SK-N-SH (cell line): ENCODE results near the gene TAF1D.

Experiments
- EP300 ChIP-seq, 2 experiments: IDR thresholded peaks; 2 replicates each; pipeline versions ENCODE4 v1.4.0 to v1.6.1; 2012; ENCODE audit warnings: borderline replicate concordance in 1 of 2, low read depth in 1 of 2, low read length in 1 of 2
- GABPA ChIP-seq: IDR thresholded peaks from 2 replicates; pipeline ENCODE4 v1.4.0; 2012; ENCODE audit warnings: low read depth, mild to moderate bottlenecking
- JUND ChIP-seq: IDR thresholded peaks from 2 replicates; pipeline ENCODE4 v1.4.0; 2012
- MXI1 ChIP-seq: IDR thresholded peaks from 2 replicates; pipeline ENCODE4 v1.6.1; 2012; ENCODE audit warnings: mild to moderate bottlenecking, low read depth, low read length, improper control_type of control experiment
- NRF1 ChIP-seq: IDR thresholded peaks from 2 replicates; pipeline ENCODE4 v1.6.1; 2012; ENCODE audit warnings: low read depth, mild to moderate bottlenecking, low read length
- RFX5 ChIP-seq: IDR thresholded peaks from 2 replicates; pipeline ENCODE4 v1.6.1; 2012; ENCODE audit warnings: mild to moderate bottlenecking, improper control_type of control experiment, low read length
- TCF12 ChIP-seq: IDR thresholded peaks from 2 replicates; pipeline ENCODE4 v1.4.0; 2012
- TEAD4 ChIP-seq: IDR thresholded peaks from 2 replicates; pipeline ENCODE4 v1.4.0; 2012; ENCODE audit warnings: mild to moderate bottlenecking, borderline replicate concordance; ENCODE audit not compliant: insufficient read depth
- TF ChIP-seq, protein P1 (sequence below): fragments of 200-600 bp; sonication (generic); IDR thresholded peaks from 2 replicates; pipeline ENCODE4 v1.6.1; 2017; ENCODE audit warnings: antibody characterized with exemption, mild to moderate bottlenecking, moderate library complexity
- TF ChIP-seq, protein P2 (sequence below): IDR thresholded peaks from 2 replicates; pipeline ENCODE4 v1.6.1; 2012; ENCODE audit warnings: mild to moderate bottlenecking, low read depth, low read length, moderate library complexity
- TF ChIP-seq, protein P3 (sequence below): fragments of 150-350 bp; IDR thresholded peaks from 2 replicates; pipeline ENCODE4 v1.6.1; 2017; ENCODE audit warnings: antibody characterized with exemption, low read length, low read depth, borderline replicate concordance

DNA sequence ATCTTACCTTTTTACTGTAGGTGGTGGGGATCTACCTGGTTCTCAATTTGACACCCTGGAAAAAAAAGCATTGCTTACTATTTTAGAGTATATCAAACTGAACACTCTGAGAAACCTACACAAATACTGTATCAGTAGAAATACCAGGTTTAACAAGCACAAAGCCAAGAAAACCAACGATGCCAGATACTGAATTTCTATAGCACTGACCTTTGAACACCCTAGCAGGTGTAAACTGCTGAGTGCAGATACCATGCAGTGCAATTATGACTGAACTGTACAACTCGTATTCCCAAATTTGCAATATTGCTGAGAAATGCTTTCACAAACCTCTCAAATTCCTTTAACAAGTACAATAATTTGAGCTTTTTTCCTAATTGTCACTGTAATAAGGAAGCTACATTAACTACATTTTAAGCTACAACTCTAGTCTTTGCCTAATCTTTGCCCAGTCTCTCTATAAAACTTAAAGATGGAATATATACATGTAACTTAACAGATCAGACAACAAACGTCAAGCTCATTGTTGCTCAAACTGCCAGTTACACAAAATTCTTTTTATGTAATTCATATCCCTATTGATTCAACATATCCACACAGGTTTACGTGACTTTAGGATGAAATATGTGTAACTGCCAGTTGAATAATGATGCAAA, 8.9 kb downstream of the TAF1D start:
- TF ChIP-seq, protein P1, sequence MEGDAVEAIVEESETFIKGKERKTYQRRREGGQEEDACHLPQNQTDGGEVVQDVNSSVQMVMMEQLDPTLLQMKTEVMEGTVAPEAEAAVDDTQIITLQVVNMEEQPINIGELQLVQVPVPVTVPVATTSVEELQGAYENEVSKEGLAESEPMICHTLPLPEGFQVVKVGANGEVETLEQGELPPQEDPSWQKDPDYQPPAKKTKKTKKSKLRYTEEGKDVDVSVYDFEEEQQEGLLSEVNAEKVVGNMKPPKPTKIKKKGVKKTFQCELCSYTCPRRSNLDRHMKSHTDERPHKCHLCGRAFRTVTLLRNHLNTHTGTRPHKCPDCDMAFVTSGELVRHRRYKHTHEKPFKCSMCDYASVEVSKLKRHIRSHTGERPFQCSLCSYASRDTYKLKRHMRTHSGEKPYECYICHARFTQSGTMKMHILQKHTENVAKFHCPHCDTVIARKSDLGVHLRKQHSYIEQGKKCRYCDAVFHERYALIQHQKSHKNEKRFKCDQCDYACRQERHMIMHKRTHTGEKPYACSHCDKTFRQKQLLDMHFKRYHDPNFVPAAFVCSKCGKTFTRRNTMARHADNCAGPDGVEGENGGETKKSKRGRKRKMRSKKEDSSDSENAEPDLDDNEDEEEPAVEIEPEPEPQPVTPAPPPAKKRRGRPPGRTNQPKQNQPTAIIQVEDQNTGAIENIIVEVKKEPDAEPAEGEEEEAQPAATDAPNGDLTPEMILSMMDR: no peak
- TF ChIP-seq TCF12 (no peak), TEAD4 (no peak), GABPA (no peak), RFX5 (no peak), EP300 (IDR thresholded peaks at IDR 0.05; ENCODE audit: borderline replicate concordance in 1 of 2, low read depth in 1 of 2, low read length in 1 of 2) (no peak), NRF1 (no peak), MXI1 (no peak), JUND (no peak)
- TF ChIP-seq, protein P2, sequence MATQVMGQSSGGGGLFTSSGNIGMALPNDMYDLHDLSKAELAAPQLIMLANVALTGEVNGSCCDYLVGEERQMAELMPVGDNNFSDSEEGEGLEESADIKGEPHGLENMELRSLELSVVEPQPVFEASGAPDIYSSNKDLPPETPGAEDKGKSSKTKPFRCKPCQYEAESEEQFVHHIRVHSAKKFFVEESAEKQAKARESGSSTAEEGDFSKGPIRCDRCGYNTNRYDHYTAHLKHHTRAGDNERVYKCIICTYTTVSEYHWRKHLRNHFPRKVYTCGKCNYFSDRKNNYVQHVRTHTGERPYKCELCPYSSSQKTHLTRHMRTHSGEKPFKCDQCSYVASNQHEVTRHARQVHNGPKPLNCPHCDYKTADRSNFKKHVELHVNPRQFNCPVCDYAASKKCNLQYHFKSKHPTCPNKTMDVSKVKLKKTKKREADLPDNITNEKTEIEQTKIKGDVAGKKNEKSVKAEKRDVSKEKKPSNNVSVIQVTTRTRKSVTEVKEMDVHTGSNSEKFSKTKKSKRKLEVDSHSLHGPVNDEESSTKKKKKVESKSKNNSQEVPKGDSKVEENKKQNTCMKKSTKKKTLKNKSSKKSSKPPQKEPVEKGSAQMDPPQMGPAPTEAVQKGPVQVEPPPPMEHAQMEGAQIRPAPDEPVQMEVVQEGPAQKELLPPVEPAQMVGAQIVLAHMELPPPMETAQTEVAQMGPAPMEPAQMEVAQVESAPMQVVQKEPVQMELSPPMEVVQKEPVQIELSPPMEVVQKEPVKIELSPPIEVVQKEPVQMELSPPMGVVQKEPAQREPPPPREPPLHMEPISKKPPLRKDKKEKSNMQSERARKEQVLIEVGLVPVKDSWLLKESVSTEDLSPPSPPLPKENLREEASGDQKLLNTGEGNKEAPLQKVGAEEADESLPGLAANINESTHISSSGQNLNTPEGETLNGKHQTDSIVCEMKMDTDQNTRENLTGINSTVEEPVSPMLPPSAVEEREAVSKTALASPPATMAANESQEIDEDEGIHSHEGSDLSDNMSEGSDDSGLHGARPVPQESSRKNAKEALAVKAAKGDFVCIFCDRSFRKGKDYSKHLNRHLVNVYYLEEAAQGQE: no peak
- TF ChIP-seq, protein P3, sequence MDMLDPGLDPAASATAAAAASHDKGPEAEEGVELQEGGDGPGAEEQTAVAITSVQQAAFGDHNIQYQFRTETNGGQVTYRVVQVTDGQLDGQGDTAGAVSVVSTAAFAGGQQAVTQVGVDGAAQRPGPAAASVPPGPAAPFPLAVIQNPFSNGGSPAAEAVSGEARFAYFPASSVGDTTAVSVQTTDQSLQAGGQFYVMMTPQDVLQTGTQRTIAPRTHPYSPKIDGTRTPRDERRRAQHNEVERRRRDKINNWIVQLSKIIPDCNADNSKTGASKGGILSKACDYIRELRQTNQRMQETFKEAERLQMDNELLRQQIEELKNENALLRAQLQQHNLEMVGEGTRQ: no peak
